ENCODE results near the gene RNASEH1. TPM values are rescaled to one million over a fixed set of nuclear protein-coding genes. Genes with fewer than 3 reads are reported as not detected.

The RNASEH1 gene
- total RNA-seq, 1 donor from 2014 or later: 18.6 TPM

GRCh38 chr2:3534251-3534814 is 23.8 kb downstream of the RNASEH1 start:
- Histone ChIP-seq H3K4me1 (peaks cover 5% of the 10 kb centered on the region), H3K4me3 (no peak overlapping the region), H3K36me3 (peaks cover 2% of the 10 kb centered on the region), H3K27me3 (no peaks in the 10 kb centered on the region), H3K9me3 (no peaks in the 10 kb centered on the region), H3K27ac (no peak overlapping the region)
- DNase-seq (no peak), ATAC-seq (no peak)
- TF ChIP-seq CTCF (IDR thresholded peaks at IDR 0.05): no peak
- intact Hi-C loops (cut with DNase I): no loop called here

- H3K27me3 ChIP-seq: no peaks in the 10 kb centered on the region
- H3K36me3 ChIP-seq: no peaks in the 10 kb centered on the region
- intact Hi-C loops (cut with DNase I): no loop called here
- TF ChIP-seq CTCF (IDR thresholded peaks at IDR 0.05): no peak
- peaks cover 5% of the 10 kb centered on the region for H3K4me1 ChIP-seq
- ATAC-seq: no peak
- no peak for DNase-seq
- H3K27ac ChIP-seq: no peak overlapping the region
- no peaks in the 10 kb centered on the region for H3K9me3 ChIP-seq
- no peak overlapping the region for H3K4me3 ChIP-seq
These were observed 24.3 kb downstream of the RNASEH1 start for GRCh38 chr2:3533836-3534235.

- DNase-seq: no peak
- ATAC-seq: no peak
- H3K9me3 ChIP-seq: no peaks in the 10 kb centered on the region
- no peak overlapping the region for H3K27ac ChIP-seq
- H3K4me3 ChIP-seq: no peak overlapping the region
- H3K4me1 ChIP-seq: peaks cover 5% of the 10 kb centered on the region
- intact Hi-C loops (cut with DNase I): no loop called here
- H3K36me3 ChIP-seq: no peaks in the 10 kb centered on the region
- no peak for TF ChIP-seq CTCF (IDR thresholded peaks at IDR 0.05)
- no peaks in the 10 kb centered on the region for H3K27me3 ChIP-seq
These were observed 25.2 kb downstream of the RNASEH1 start for GRCh38 chr2:3532941-3533340.

GRCh38 chr2:3529316-3530025 is 28.7 kb downstream of the RNASEH1 start:
- ATAC-seq (no peak), DNase-seq (no peak)
- peaks cover 8% of the 10 kb centered on the region for H3K4me1 ChIP-seq
- H3K27ac ChIP-seq: no peak overlapping the region
- H3K9me3 ChIP-seq: no peaks in the 10 kb centered on the region
- no peak overlapping the region for H3K4me3 ChIP-seq
- H3K36me3 ChIP-seq: no peaks in the 10 kb centered on the region
- TF ChIP-seq CTCF (IDR thresholded peaks at IDR 0.05): no peak
- intact Hi-C loops (cut with DNase I): no loop called here
- H3K27me3 ChIP-seq: no peaks in the 10 kb centered on the region

GRCh38 chr2:3527886-3528785 is 30.0 kb downstream of the RNASEH1 start:
- intact Hi-C loops (cut with DNase I): no loop called here
- Histone ChIP-seq H3K36me3 (no peaks in the 10 kb centered on the region), H3K9me3 (no peaks in the 10 kb centered on the region), H3K4me1 (peaks cover 21% of the 10 kb centered on the region), H3K27me3 (no peaks in the 10 kb centered on the region), H3K27ac (no peak overlapping the region), H3K4me3 (no peak overlapping the region)
- no peak for TF ChIP-seq CTCF (IDR thresholded peaks at IDR 0.05)
- no peak for DNase-seq
- ATAC-seq: peak; percentile 4
